SJSA1 (cell line): ENCODE data around the gene TRIM14. TPM values are rescaled to one million over a fixed set of nuclear protein-coding genes. Genes with fewer than 3 reads are reported as not detected.
A peak's percentile ranks its signal among the peaks of the same experiment; 100 is the strongest.
"Not testable (repeated sequence)": the region's sequence is repeated elsewhere in the genome, so short reads cannot be mapped to it uniquely, and the experiment has no call there.

Source experiments
- DNase-seq, 2 experiments: peaks; one replicate each; pipeline ENCODE4 v3.0.0-alpha.2; 2015 to 2020; ENCODE audit warnings: low spot score in 2 of 2, low read depth in 1 of 2
- H3K27ac ChIP-seq: fragments of 250-450 bp; sonication (Bioruptor Pico); 2 replicates; pipeline ENCODE4 v1.5.1; 2020; ENCODE audit warnings: mild to moderate bottlenecking, moderate library complexity
- H3K27me3 ChIP-seq: fragments of 250-450 bp; sonication (Bioruptor Pico); replicated peaks from 2 replicates; pipeline ENCODE4 v1.5.1; 2020; ENCODE audit warnings: mild to moderate bottlenecking, moderate library complexity
- H3K36me3 ChIP-seq: fragments of 250-450 bp; sonication (Bioruptor Pico); 2 replicates; pipeline ENCODE4 v1.5.1; 2020; ENCODE audit warnings: mild to moderate bottlenecking
- H3K4me1 ChIP-seq: fragments of 250-450 bp; sonication (Bioruptor Pico); replicated peaks from 2 replicates; pipeline ENCODE4 v1.6.1; 2021; ENCODE audit warnings: mild to moderate bottlenecking
- H3K4me3 ChIP-seq: fragments of 250-450 bp; sonication (Bioruptor Pico); 2 replicates; pipeline ENCODE4 v1.5.1; 2020; ENCODE audit warnings: mild to moderate bottlenecking
- H3K9me3 ChIP-seq: fragments of 250-450 bp; sonication (Bioruptor Pico); replicated peaks from 2 replicates; pipeline ENCODE4 v1.5.1; 2020; ENCODE audit warnings: mild to moderate bottlenecking
- total RNA-seq: library from RNA; depleted of rRNA; stranded (reverse); fragments of >200 nt; shearing (Covaris generic); gene quantifications from 2 replicates; pipeline ENCODE4 v1.2.3, GENCODE V29; 2014

Gene TRIM14
- total RNA-seq, 1 experiment from 2014 or later = 6.5 TPM

DNA sequence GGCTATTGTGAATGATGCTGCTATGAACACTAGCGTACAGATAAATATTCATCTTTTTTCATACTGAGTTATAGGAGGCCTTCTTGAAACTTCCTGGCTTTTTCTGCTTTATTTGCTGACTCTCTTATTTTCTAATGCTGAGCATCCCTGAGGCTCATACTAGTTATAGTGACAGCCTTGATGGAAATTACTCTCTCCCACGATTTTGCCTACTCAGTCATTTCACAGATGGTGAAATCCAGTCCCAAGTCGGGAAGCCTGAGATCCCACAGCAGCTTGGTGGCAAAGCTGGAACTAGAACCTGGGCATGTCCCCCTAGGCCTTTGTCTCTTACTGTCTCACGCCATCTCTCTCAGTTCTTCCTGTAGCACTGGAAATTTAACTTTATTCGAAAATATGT lies 40.1 kb downstream of the TRIM14 start:
- no peak overlapping the region for H3K4me3 ChIP-seq
- DNase-seq = no peak
- no peaks in the 10 kb centered on the region for H3K4me1 ChIP-seq
- H3K9me3 ChIP-seq = no peaks in the 10 kb centered on the region
- H3K36me3 ChIP-seq = peaks cover 59% of the 10 kb centered on the region
- H3K27me3 ChIP-seq = no peaks in the 10 kb centered on the region
- H3K27ac ChIP-seq = no peak overlapping the region

- DNase-seq, H3K27ac ChIP-seq, H3K4me3 ChIP-seq, H3K27me3 ChIP-seq, H3K9me3 ChIP-seq, H3K4me1 ChIP-seq: not testable (repeated sequence)
- peaks cover 39% of the 10 kb centered on the region for H3K36me3 ChIP-seq
Measured at GRCh38 chr9:98076514-98076890, 42.5 kb downstream of the TRIM14 start.

DNA sequence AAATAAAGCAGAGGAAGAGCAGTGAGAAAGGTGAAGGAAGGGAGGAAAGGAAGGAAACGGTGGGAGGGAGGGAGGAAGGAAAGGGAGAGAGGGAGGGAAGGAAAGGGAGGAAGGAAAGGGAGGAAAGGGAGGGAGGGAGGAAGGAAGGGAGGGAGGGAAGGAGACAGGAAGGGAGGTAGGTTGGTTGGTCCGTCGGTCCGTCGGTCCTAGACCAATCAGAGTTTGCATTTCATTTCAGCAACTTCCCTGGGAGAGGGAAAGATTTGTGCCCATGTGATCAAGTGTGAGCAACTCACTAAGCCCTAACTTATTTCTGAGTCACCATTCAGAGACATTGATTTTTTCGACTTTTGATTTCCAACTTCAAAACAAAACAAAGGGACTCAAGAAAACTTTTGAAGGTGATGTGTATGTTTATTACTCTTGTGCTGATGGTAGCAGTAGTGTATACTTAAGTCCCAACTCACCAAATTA lies 43.7 kb downstream of the TRIM14 start:
- Histone ChIP-seq H3K9me3 (no peaks in the 10 kb centered on the region), H3K36me3 (peaks cover 31% of the 10 kb centered on the region), H3K27ac (no peak overlapping the region), H3K4me1 (no peaks in the 10 kb centered on the region), H3K27me3 (no peaks in the 10 kb centered on the region), H3K4me3 (no peak overlapping the region)
- peak in 1 of 2 experiments; percentile 4 for DNase-seq

DNA sequence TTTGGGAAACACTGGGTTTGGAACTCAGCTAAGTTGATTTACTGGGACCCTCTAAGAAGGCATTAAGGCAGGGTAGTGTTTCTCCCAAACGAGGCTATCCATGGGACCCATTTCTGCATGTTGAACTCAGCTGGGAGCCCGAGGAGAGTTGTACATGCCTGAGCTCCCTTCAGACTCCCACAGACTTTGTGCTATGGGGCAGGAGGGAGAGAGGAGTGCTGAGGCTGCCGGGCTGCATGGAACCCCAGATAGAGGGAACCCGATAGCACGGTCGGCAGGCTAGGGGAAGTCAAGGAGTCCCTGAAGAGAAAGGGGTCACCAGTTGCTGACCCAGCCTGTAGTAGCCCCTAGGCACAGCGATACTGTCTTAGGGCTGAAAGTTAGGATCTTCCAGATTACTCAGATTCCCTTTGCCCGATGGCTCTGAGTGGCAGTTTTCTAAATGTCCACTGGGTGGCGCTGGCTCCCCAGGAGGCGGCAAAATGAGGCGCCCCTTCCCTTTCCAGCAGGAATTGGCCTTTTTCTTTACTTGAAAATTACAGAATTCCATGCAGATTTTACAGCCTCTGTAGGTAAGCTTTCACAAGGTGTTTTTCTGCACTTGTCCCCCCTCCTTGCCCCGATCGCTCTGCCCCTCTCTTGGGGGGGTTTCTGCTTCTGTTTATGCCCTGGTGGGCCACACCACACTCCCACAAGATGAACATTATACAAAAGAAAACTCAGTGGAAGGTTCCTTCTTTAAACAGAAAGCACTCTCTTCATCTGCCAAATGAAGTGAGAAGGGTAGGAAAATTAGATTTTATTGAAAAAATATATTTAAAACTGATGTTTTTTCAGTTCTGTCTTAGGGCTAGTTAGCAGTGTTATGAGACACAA lies 44.7 kb downstream of the TRIM14 start:
- Histone ChIP-seq H3K4me1 (no peaks in the 10 kb centered on the region), H3K4me3 (no peak overlapping the region), H3K27me3 (no peaks in the 10 kb centered on the region), H3K27ac (no peak overlapping the region), H3K9me3 (no peaks in the 10 kb centered on the region), H3K36me3 (peaks cover 25% of the 10 kb centered on the region)
- DNase-seq = peak in 1 of 2 experiments; percentile 65

DNA sequence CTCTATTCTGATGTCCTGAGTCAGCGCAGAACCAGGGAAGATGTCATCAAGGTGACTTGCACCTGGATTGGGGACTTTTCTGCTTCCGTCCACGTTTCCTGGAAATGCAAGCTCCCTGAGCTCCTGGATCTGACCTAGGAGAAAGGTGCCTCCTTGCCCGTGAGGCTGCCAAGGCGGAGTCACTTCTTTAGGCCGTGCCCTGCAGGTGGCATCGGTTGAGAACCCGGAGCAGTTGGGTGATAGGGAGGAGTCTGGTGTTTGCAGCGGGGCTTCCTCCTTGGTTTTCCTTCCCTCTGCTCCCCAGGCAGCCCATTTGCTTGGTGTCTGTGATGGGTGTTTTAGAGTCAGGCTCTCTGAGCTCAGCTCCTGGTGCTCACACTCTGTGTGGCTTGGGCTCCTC lies 47.3 kb downstream of the TRIM14 start:
- Histone ChIP-seq H3K4me1 (no peaks in the 10 kb centered on the region), H3K27ac (no peak overlapping the region), H3K9me3 (no peaks in the 10 kb centered on the region), H3K36me3 (peaks cover 17% of the 10 kb centered on the region), H3K27me3 (no peaks in the 10 kb centered on the region), H3K4me3 (no peak overlapping the region)
- no peak for DNase-seq

GRCh38 chr9:98070704-98071103 lies 48.3 kb downstream of the TRIM14 start:
- H3K9me3 ChIP-seq = no peaks in the 10 kb centered on the region
- H3K4me1 ChIP-seq = no peaks in the 10 kb centered on the region
- no peak overlapping the region for H3K27ac ChIP-seq
- no peaks in the 10 kb centered on the region for H3K27me3 ChIP-seq
- H3K4me3 ChIP-seq = no peak overlapping the region
- DNase-seq = no peak
- peaks cover 24% of the 10 kb centered on the region for H3K36me3 ChIP-seq

GRCh38 chr9:98069551-98069950 lies 49.5 kb downstream of the TRIM14 start:
- Histone ChIP-seq H3K4me3 (no peak overlapping the region), H3K27ac (no peak overlapping the region), H3K36me3 (peaks cover 31% of the 10 kb centered on the region), H3K9me3 (no peaks in the 10 kb centered on the region), H3K4me1 (peaks cover 4% of the 10 kb centered on the region), H3K27me3 (no peaks in the 10 kb centered on the region)
- DNase-seq = no peak

- H3K4me1 ChIP-seq = peaks cover 6% of the 10 kb centered on the region
- no peak overlapping the region for H3K27ac ChIP-seq
- no peaks in the 10 kb centered on the region for H3K27me3 ChIP-seq
- no peaks in the 10 kb centered on the region for H3K9me3 ChIP-seq
- H3K36me3 ChIP-seq = peaks cover 52% of the 10 kb centered on the region
- DNase-seq = no peak
- no peak overlapping the region for H3K4me3 ChIP-seq
Measured at GRCh38 chr9:98067184-98067583, 51.8 kb downstream of the TRIM14 start.

DNA sequence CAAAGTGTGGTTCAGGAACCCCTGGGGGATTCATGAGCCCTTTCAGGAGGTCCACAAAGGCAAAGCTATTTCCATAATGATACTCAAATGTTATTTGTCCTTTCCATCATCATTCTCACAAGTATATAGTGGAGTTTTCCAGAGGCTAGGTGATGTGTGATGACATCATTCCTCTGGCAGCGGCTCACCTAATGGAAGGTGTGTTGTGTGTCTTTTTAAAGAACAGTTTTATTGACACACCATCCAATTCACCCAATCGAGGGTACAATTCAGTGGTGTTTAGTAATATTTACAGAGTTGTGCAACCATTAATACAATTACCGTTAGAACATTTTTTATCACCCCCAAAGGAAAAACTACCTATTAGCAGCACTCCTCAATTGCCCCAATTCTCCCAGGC lies 52.8 kb downstream of the TRIM14 start:
- no peak for DNase-seq
- Histone ChIP-seq H3K27me3 (no peaks in the 10 kb centered on the region), H3K4me1 (peaks cover 6% of the 10 kb centered on the region), H3K36me3 (peaks cover 55% of the 10 kb centered on the region), H3K9me3 (no peaks in the 10 kb centered on the region), H3K27ac (no peak overlapping the region), H3K4me3 (no peak overlapping the region)

- peaks cover 60% of the 10 kb centered on the region for H3K36me3 ChIP-seq
- peak in 1 of 2 experiments; percentile 37 for DNase-seq
- no peak overlapping the region for H3K27ac ChIP-seq
- peaks cover 19% of the 10 kb centered on the region for H3K4me1 ChIP-seq
- H3K4me3 ChIP-seq = no peak overlapping the region
- no peaks in the 10 kb centered on the region for H3K27me3 ChIP-seq
- no peaks in the 10 kb centered on the region for H3K9me3 ChIP-seq
Measured at GRCh38 chr9:98064623-98065392, 54.2 kb downstream of the TRIM14 start.

- Histone ChIP-seq H3K27ac (no peak overlapping the region), H3K4me1 (peaks cover 38% of the 10 kb centered on the region), H3K36me3 (peaks cover 58% of the 10 kb centered on the region), H3K9me3 (no peaks in the 10 kb centered on the region), H3K4me3 (no peak overlapping the region), H3K27me3 (no peaks in the 10 kb centered on the region)
- DNase-seq = no peak
Measured at GRCh38 chr9:98062161-98062560, 56.9 kb downstream of the TRIM14 start.

DNA sequence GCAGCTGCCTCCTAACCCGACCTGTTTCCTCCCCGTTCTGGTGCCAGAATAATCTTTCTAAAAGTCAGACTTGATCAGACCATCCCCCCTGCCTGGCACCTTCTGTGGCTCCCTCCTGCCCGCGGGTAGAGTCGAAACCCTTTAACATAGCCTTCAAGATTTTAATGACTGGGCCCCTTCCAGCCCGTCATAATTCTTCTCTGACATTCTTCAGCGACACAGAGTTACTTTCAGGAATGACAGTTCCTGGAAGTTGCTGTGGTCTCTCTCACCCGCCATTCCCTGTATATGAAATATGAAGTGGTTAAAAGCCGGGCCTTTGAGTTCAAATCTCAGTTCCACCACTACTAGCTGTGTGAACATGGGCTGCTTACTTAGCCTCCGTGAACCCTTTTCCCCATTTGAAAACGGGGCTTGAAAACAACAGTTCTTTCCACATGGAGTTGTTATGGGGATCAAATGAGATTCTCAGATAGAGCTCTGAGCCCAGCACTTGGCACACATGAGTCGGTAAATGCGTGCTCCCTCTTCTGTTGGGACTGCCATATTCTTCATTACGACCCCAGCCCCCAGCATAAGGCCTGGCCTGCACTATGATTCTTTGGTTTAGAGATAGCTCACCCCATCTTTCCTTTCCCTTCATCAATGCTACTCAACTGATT lies 61.8 kb downstream of the TRIM14 start:
- Histone ChIP-seq H3K27ac (peak overlapping the region; percentile 85), H3K4me1 (peaks cover 37% of the 10 kb centered on the region), H3K36me3 (peaks cover 23% of the 10 kb centered on the region), H3K27me3 (no peaks in the 10 kb centered on the region), H3K4me3 (peak overlapping the region; percentile 89), H3K9me3 (no peaks in the 10 kb centered on the region)
- no peak for DNase-seq

- peak within 1 kb of the TSS; percentile 85 for H3K27ac ChIP-seq
- H3K9me3 ChIP-seq = no peaks in the 10 kb centered on the region
- H3K36me3 ChIP-seq = peaks cover 18% of the 10 kb centered on the region
- H3K4me3 ChIP-seq = peak within 1 kb of the TSS; percentile 89
- no peaks in the 10 kb centered on the region for H3K27me3 ChIP-seq
- peaks cover 37% of the 10 kb centered on the region for H3K4me1 ChIP-seq
- peak; percentile 84 to 95 for DNase-seq
Measured at GRCh38 chr9:98056269-98057137, 62.5 kb downstream of the TRIM14 start, which contains the start of gene NANS. TSS of gene NANS (plus strand) at chr9:98056732. CDS start at chr9:98056809, 77 bp downstream.
